Activated CD4-positive, alpha-beta T cell treated with anti-CD3 and anti-CD28 coated beads, Interleukin-2, amount 50 U/mL, for 16 hours (primary cell): ENCODE results near the gene PHKB.
"Not testable (repeated sequence)": the region's sequence is repeated elsewhere in the genome, so short reads cannot be mapped to it uniquely, and the experiment has no call there.

Source experiments
- DNase-seq: peaks from one replicate; pipeline ENCODE4 v3.0.0-alpha.2; 2020

PHKB gene

DNA sequence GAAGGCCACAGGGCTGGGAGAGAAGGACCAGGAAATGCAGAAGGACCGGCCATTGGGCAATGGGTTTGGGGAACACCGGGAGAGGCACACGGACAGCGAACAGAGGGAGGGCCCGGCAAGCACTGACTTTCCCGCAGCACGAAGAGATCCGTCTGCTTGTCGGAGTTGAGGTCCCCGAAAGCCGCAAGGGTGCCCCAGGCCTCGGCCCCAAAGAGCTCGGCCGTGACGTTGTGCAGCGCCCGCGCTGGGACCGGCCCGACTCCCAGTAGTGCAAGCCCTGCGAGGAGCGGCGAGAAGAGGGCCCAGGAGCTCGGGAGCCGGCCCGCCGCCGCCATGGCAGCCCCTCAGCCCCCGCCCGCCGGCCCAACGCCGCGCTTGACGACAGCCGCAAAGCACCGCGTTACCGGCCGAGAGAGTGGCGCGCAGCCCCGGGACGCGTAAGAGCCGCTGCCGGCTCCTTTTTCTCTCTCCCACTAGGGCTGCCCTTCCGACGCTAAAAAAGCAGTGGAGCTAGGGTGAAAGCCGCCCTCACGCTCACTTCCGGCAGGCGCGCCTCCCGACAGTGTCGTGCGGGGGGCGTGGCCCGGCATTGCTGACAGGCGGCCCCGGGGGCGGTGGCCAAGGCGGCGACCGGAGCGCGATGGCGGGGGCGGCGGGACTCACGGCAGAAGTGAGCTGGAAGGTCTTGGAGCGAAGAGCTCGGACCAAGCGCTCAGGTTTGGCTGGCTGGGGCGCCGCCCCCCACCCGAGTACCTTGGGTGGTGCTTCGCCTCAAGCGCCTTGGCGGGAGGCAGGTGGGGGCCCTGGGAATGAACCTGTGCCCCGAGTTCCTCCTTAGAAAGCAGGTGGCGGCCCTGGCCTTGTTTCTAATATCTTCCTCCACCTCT is at the start of gene PHKB, which contains the start of gene ITFG1:
Gene PHKB (plus strand): TSS at position 621 of the 887 bp plus-strand sequence. CDS start 20 bp downstream, at position 641.
Gene ITFG1 (minus strand): TSS at position 353 of the 887 bp plus-strand sequence. CDS start 18 bp downstream, at position 335.
- peak; percentile 94 for DNase-seq

DNA sequence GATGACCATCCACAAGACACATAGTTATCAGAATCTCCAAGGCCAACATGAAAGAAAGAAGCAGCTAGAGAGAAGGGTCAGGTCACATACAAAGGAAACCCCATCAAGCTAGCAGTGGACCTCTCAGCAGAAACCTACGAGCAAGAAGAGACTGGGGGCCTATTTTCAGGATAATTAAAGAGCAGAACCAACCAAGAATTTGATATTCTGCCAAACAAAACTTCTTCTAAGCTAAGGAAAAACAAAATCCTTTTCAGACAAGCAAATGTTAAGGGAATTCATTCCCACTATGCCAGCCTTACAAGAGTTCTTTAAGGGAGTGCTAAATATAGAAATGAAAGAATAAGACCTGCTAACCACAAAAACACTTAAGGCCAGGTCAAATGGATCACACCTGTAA is 48.1 kb upstream of the PHKB start:
- no peak for DNase-seq

DNA sequence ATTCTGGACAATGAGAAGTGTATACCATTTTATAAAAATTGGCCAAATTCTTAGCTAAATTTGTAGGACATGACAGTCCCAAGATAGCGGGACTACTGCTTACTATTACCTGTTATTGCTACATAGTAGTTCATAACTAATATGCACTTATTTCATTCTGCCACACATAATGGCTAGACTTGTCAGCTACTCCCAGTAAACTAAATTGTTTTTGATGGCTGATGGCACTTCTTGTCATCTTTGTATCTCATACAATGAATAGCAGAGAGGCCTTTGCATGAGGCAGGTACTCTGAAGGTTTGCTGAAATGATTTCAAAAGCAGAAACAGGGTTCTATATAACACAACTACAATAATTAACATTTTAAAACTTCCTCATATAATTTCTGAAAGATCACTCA is 44.3 kb upstream of the PHKB start:
- no peak for DNase-seq

DNA sequence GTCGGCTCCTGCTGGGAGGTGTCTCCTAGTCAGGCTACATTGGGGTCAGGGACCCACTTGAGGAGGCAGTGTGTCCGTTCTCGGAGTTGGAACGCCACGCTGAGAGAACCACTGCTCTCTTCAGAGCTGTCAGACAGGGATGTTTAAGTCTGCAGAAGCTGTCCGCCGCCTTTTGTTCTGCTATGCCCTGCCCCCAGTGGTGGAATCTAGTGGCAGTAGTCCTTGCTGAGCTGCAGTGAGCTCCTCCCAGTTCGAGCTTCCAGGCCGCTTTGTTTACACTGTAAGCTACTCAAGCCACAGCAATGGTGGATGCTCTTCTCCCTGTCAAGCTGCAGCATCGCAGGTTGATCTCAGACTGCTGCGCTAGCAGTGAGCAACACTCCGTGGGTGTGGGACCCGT is 36.3 kb upstream of the PHKB start:
- DNase-seq = no peak

DNA sequence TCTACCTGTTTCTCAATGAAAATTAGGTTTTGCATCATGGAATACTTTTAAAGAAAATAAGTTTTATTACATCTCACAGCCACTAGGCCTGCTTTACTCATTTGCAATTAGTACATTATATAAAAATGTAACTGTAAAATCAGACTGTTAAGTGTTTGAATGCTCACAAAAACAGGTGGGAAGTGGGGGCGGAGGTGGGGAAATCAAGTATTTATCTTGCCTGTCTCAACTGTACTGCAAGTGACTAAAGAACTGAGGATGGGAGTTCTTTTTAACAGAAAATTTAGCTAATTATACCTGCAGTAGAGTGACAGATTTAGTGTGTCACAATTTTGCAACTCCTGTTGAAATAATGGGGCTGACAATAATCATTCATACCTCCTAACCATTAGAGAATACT is 34.3 kb upstream of the PHKB start:
- no peak for DNase-seq

DNA sequence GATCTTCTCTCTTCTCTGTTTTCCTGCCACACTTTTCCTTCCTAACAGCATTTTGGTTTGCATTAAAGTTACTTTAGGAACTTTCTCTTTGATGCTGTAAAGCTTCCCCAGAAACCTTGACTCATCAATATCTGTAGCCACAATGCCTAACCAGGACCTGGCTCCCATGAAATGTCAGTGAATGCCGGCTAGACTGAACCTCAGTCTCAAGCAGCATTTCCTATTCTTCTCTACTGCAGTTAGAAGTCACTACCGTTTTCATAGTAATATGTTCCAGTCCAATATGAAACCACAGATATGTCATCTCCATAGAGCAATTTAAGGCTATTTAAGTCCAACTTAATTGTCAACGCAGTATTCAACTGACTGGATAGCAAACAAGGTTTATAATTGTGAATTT is 29.2 kb upstream of the PHKB start:
- DNase-seq = peak; percentile 2

DNA sequence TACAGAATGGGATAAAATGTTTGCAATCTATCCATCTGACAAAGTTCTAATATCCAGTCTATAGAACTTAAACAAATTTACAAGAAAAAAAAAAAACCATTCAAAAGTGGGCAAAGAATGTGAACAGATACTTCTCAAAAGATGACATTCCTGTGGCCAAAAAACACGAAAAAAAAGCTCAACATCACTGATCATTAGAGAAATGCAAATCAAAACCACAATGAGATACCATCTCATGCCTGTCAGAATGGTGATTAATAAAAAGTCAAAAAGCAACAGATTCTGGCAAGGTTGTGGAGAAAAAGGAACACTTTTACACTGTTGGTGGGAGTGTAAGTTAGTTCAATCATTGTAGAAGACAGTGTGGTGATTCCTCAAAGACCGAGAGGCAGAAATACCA is 26.9 kb upstream of the PHKB start:
- DNase-seq = not testable (repeated sequence)

DNA sequence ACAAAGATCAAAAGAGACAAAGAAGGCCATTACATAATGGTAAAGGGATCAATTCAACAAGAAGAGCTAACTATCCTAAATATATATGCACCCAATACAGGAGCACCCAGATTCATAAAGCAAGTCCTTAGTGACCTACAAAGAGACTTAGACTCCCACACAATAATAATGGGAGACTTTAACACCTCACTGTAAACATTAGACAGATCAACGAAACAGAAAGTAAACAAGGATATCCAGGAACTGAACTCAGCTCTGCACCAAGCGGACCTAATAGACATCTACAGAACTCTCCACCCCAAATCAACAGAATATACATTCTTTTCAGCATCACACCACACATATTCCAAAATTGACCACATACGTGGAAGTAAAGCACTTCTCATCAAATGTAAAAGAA is 21.1 kb upstream of the PHKB start:
- DNase-seq = not testable (repeated sequence)

DNA sequence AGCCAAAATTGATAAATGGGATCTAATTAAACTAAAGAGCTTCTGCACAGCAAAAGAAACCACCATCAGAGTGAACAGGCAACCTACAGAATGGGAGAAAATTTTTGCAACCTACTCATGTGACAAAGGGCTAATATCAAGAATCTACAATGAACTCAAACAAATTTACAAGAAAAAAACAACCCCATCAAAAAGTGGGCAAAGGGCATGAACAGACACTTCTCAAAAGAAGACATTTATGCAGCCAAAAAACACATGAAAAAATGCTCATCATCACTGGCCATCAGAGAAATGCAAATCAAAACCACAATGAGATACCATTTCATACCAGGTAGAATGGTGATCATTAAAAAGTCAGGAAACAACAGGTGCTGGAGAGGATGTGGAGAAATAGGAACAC is 18.2 kb upstream of the PHKB start:
- not testable (repeated sequence) for DNase-seq

DNA sequence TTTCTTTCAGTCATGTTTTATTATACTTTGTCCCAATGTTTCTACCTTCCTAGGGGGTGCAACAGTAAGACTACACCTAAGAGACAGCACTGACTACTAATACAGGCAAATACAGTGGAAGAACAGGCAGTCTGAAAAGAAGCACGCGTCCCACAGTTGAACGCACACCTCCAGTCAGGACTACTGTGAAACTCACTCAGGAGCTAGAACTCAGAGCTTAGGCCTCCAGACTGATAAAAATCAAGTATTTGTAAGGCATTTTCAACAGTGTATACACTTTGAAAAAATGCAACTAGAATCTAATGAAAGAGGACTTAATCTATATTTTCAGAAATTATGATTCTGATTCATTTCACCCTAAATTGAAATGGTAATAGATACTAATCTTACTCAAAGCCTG is 14.7 kb upstream of the PHKB start:
- DNase-seq = no peak

DNA sequence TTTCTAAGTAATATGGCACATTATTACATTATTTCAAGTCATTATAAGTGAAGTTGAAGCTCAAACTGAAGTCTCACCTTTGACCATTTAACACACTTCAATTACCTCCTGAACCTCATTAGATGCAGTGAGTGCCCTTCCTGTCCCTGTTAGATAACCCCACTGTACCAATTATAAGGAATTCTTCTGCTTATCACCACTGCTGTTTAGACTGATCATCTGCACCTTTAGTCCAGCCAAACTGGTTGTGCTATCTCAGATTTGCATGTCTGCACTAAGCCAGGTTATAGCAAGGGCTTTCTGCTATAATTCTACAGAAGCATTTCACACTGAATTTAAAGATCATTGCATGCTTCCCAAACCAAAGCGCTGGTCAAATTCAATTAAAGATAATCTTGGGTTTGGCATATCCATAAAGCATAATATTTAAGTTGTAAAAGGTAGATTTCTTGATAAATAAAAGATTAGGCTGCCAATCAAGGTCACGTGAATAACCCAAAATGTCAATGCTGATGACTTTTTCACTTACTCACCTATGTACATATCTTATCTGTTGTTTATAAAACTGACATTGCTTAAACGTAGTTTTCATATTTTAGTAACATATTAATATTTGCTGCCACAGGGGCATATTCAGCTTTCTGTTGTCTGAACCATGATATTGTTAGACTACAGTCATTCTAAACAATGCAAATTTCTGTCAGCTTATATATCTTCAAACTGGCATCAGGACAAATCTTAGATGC is 12.1 kb upstream of the PHKB start:
- no peak for DNase-seq

DNA sequence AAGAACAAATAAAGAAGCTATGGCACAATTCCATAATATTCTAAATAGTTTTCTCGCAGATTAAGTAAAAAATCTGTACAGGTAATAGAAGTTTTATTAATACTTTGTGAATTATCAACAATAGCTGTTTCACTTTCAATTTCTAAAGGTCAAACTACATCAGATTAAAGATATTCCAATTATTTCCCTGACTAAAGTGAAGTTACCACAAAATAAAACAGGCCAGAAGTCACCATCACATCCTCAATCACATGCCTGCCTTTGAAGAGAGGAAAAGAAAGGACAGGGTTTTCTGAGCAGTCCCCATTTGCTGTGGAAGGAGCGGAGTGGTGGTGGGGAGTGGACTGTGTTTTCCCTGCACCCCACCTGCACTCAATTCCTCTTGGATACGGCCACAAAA is 11.3 kb upstream of the PHKB start:
- no peak for DNase-seq

DNA sequence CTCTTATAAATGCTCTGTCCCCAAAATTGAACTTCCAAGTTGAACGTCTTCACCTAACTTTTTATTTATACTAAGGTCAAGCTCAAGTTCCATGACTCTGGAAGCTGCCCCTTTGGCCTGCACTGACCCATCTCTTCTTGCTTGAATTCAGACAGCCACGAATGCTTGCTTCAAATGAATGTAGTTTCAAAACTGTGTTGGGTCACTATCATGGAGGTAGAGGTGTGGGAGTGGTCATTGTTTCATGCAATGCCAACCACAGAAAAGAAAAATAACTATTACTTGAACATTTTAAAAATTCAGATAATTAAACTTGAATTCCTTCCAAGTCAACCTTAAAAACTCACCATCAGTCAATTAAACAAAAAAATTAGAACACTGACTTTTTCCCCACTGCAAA is 2.8 kb upstream of the PHKB start:
- DNase-seq = no peak

DNA sequence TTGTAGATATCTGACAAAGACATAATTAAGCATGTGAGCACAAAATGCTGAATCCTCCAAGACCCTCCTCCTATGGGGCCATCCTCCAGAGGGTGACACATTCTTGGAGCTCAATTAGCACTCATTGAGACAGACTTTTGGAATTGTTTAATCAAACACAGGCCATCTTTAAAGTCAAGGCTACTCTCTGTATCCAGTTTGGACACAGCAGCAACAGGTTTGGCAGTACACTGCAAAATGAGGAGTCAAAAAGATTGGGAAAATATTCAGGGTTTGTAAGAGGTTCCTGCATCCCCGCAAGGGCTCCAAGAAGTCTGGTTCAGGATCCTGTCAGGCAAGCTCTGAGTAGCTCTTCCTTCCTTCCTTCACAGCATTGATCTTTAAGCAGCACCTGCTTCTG is 1.5 kb upstream of the PHKB start:
- no peak for DNase-seq

DNA sequence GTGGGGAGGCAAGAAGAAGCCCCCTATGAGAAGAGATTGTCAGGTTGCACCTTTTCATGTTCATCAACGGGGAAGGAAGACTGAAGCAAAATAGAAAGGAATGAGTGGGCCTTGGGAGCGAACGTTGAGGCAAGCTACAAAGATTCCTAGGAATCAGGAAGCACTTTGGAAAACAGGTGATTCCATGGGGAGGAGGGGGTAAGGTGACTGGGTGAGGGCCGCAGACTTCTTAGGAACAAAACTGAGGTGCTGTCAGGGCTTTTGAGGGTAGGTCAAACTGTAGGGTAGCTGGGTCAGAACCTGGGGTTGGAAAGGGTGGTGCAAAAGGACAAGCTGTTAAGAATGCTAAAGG is 796 bp upstream of the PHKB start:
- DNase-seq = no peak

DNA sequence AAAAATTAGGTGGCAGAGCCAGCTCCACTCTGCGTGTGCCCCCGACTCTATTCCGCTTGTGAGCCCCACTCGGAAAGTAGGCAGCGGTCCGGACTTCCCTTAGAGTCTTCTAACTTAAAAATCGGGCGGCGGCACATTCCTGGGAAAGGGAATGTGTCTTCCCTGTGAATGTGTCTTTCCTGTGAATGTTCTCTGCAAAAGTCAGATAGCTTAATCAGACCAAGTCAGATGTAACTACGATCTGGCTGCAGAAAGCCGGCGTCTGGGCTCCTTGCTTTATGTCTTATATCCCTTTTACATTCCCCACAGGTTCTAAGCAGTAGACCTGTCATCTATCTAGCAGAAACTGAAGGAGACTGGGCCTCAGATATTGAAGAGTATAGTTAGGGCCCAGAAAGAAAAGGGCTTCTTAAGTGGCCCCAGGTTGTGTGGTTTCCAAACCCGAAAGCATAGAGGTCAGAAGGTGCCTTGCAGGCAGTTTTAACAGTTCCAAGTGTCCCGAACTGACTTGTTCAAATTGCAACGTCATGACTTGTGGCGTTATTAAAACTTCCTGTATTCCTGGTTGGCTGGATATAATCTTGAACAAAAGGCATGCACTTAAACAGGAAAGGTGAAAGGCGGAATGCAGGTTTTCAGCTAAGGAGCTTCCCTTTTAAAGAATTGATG is 601 bp downstream of the PHKB start:
- DNase-seq = peak; percentile 30

DNA sequence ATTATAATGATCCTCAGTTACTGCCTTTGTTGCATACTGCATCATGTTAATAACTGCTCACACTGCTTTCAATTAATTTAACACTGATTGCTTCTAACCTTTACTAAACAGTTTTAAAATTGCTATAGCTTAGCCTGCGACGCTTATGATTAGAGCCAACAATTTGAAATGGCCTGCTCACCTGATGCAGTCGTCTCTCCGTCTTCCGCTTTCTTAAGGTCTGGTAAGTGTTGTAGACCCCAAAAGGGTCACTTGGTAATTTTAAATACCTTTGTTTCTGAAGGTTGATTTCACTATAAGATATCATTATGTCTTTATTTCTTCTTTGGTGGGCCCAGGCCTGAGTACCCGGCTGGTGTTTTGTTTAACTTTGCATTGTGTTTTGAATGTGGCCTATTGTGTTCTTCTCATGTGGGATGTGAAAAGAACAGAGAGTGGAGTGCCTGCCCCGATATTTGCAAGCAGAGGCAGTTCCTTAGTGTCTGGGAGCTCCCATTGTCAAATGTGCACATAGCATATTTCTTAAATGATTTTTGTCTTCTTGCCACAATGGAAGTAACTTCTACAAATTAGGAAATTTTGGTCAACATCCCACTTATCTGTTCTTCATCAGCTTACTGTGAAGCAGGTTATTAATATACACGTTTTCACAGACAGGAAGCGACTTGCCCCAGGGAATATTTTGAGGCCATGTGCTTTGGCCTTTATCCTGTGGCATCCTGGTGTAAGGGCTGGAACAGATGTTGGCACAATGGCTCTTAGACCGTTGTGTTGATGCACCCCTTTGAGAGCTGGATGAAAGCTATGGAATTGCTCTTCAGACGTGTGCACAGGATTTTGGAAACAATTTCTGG is 2.9 kb downstream of the PHKB start:
- DNase-seq = no peak

DNA sequence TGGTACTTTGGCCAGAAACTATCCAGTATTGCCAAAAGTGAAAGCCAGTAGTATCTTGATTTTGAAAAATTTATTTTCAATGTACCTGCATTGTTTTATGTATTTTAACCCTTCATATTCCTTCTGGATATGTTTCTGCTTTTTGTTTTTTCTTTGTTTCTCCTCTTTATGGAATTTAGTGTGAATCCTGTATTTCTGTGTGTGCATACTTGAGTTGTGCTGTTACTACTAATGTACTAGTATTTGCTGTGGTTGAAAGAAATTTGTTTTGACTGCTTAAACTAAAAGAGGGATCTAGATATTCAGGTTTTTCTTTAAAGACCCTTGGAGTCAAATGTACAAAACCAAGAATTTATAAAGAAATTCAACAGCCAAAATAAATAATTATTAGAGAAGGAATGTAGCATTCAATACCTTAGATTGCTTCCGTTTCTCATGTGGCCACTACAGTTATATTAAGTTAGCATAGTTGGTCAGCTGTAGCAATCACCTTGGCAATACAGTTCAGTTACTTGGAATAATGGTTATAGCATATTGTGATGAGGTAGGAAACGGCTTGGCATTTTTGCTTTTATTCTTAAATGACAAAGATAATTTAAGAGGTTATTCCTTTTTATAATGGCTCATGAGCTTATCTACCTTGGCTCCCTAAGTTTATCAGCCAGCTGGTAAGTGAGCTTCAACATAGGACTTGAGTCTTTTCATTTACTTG is 4.9 kb downstream of the PHKB start:
- DNase-seq = no peak

DNA sequence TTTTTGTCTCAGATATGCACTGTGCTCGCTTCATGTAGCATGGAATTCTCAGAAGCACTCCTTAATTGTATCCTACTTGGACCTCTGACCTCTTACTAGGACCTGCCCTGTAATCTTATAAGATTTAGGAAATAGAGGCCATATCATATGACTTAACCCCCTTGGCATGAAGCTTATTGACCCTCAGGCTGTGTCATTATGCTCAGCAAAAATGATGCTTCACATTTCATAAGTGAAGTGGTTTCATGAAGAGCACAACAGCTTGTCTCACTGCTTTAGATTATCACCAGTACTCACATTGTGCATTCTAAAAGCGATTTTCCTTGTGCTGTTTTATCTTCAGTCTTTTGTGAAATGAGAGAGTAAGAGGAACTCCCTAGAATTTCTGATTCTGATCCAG is 6.4 kb downstream of the PHKB start:
- DNase-seq = no peak

DNA sequence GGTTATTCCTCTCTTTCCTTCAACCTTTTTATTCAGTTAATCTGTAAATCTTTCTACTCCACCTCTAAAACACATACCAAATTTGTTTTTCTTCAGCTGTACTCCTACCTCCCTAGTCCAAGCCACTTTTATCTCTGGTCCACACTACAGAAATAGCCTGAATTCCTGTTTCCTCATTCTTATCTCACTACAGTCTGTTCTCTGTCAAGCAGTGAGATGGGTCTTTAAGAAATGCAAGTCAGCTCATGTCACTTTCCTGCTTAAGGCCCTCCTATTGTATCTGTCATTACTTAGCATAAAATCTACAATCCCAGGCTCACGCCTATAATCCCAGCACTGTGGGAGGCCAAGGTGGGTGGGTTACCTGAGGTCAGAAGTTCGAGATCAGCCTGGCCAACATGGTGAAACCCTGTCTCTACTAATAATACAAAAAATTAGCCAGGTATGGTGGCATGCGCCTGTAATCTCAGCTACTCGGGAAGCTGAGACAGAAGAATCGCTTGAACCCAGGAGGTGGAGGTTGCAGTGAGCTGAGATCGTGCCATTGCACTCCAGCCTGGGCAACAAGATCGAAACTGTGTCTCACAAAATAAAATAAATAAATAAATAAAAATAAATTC is 7.0 kb downstream of the PHKB start:
- DNase-seq = not testable (repeated sequence)

DNA sequence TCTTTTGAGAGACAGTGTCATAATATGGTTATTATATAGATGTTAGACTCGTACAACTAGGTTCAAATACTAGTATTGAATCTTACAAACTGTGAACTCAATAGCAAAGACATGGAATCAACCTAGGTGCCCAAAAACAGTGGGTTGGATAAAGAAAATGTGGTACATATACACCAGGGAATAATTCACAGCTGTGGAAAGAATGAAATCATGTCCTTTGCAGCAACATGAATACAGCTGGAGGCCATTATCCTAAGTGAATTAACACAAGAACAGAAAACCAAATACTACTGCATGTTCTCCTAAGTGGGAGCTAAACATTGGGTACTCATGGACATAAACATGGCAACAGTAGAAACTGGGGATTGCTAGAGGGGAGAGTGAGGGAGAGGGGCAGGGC is 8.1 kb downstream of the PHKB start:
- no peak for DNase-seq

DNA sequence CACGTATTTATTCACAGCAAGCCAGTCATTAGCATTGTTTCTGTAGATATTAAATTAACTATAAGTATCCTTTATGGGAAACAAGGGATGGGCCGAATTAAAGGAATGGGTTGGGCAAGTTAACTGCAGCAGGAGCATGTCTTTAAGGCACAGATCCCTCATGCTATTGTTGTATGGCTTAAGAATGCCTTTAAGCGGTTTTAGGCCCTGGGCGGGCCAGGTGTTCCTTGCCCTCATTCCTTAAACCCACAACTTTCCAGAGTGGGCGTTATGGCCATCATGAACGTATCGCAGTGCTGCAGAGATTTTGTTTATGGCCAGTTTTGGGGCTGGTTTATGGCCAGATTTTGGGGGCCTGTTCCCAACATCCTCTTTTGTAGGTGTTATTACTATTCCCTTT is 9.1 kb downstream of the PHKB start:
- no peak for DNase-seq
